GM18861 (cell line): ENCODE results near the gene PRKN.

ENCODE experiments used
- ATAC-seq: cut with Tn5 transposase; IDR thresholded peaks from one replicate; pipeline ENCODE4 v1.9.1; 2021; ENCODE audit not compliant: unreplicated experiment

PRKN gene

DNA sequence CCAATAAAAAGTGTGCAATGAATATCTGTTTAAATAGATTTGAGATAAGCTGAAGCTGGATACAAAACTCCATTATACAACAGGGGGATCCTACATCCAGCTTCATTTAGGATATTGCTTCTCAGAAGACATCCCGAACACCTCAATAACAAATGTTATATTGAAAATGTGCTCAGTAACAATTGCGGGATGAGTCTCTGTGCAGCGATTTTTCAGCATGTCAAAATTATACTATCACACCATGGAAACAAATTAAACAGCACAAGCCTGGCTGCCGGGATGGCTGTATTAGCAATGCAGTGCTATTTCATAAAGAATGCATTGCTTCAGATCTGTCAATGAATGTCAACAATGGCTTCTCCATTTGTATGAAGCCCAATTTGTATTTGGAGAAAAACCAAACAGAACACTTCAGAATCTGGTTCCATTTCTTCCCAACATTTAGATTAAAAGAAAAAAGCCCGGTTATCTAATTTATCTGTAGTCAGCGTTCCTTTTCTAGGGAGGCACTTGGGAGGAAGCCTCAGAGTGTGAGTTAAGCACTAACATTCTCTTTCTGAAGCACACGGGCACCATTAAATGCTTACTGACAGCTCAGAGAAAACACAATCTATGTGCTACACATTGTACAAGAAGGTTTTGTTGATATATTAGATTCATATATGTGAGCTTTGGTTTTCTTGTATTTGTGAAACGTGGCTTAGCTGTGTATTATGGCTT, 1142.8 kb downstream of the PRKN start:
- no peak for ATAC-seq

- ATAC-seq: no peak
Measured at GRCh38 chr6:161584051-161584450, 1143.5 kb downstream of the PRKN start.

GRCh38 chr6:161583584-161583983, 1144.0 kb downstream of the PRKN start:
- no peak for ATAC-seq

DNA sequence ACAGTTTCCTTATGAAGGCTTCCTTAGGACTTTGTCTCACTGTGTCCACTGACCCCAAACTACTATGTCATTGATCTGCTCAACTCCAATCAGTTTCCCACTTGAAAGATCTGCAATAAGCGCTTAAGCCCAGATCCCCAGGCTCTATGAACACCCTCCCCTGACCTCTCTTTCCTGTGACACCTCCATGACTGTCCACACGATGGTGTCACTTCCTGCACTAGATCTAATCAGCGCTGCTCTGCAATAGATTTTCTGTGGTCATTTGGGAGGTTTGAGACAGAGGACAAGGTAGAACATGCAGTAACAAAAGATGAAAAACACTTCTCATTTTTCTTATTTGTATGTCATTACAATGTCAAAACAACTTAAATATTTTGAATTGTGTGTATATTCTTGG, 1149.1 kb downstream of the PRKN start:
- ATAC-seq: no peak

DNA sequence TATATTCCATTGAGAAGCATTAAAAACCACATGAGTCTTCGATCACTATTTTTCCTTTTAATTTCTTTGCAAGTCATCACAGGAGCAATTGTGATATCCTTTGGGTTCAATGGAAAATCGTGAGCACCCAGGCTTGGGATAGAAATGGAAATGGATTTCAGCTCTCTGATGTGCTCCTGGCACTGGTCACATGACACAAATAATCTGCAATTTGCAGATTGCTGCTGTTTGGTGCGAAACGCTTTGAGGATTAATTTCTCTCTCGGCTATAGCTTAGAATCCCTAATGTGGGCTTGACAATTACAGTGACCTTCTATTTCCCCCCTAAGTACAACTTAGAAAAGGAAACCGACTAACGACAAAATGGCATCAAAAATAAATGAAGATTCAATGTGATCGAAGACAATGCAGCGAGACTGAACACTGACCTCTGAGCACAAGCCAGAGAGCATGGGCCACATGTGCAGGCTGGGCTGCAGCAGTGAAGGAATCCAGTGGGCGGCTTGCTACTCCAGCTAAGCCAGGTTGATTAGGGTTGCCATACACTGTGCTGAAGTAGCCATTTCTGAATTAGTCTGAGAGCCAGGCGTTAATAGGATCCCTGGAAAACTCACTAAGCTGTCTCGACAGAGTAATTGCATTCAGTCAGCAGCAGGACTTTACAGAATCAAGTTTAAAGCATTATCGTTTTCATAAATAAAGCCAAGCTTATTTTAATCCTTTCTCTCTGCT, 1151.9 kb downstream of the PRKN start:
- ATAC-seq: no peak

GRCh38 chr6:161568885-161569456, 1158.6 kb downstream of the PRKN start:
- ATAC-seq: no peak

DNA sequence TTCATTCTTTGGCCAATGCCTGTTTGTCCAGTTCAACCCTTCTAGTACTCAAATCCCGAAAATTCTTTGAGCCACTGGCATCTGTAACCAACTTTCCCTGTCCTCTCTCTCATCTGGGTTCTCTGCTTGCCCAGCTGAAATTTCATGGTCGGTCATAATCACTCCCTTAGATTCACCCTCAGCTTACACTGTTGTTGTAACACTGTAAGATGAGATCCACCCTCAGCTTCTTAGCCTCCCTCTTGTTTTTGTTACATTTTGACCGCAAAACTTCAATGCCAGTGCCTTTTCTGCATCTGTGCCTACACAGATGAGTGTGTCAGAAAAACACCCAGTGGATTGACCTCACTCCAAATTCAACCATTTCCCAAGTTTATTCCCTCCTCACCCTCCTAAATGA, 1162.6 kb downstream of the PRKN start:
- no peak for ATAC-seq

GRCh38 chr6:161561908-161562307, 1165.7 kb downstream of the PRKN start:
- no peak for ATAC-seq

- ATAC-seq: no peak
Measured at GRCh38 chr6:161557333-161558107, 1170.0 kb downstream of the PRKN start.

- ATAC-seq: no peak
Measured at GRCh38 chr6:161554883-161555282, 1172.7 kb downstream of the PRKN start.

- no peak for ATAC-seq
Measured at GRCh38 chr6:161549977-161550655, 1177.5 kb downstream of the PRKN start.

DNA sequence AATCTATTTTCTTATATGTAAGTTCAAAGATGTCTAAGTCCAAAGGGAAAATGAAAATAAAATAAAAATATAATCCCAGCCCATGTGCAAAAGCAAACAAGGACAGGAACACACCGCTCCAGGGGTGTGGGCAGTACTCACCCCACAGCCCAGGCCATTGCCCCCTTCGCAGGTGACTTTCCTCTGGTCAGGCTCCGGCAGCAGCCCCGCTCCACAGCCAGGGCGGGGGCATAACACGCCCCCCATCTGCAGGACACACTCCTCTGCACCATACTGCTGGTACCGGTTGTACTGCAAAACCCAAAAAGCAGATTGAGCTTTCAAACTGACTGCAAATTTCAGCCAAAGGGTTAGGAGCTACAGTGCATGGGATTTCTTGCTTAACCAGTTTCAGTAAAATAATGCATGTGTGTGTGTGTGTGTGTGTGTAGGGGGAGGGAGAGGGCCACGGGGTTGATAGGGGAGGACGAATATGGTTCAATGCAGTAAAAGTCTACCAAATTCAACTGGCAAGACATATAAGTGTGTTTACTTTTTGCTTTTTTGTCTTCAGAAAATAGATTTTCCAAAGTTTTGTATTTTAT, 1178.8 kb downstream of the PRKN start:
- no peak for ATAC-seq

DNA sequence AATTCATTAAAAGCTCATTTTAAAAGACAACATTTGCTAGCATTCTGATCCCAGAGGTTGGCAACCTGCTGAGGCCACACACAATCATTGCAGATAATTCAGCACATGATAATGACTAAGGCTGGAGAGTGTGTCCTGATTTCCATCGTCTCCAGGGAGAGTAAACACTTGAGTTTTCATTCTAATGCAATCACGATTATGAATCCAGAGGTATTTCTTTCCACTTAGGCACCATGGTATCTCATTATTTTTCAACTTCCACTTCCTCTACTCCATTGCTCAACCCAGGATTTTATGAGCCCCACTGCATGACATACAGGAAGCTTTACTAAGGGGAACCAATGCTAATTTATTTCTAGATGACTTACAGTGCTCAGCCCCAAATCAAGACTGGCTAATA, 1179.9 kb downstream of the PRKN start:
- no peak for ATAC-seq

DNA sequence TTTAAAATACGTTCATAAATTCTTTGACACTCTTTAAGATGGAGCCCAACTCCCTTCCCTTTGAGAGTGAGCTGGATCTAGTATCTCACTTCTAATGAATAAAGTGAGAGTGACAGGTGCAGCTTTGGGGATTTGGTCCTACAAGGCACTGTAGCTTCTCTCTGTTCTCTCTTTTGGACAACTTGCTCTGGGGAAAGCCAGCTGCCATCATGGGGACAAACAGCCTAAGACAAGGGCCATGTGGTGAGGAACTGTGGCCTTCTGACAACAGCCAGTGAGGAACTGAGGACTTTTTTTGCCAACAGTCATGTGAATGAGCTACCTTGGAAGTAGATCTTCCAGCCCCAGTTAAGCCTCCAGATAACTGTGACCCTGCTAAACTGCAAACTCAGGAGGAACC, 1180.9 kb downstream of the PRKN start:
- ATAC-seq: no peak

DNA sequence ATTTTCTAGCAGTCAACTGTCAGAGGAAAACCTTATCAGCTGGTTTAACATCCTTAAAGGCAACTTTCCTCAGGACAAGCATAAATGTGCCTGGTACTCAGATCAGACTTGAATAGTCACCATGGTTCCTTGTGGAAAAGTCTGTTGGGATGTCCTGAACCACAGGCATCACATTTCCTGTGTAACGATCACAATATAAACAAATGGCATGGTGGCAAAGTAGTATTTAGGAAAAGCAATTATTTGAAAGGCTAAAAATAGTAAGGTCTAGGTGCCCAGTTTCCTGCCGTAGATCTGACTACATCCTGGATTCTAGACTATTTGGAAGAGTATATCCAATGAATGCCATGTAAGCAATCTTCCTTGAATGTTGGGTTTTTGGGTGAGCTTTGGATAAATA, 1181.8 kb downstream of the PRKN start:
- no peak for ATAC-seq

- no peak for ATAC-seq
Measured at GRCh38 chr6:161544801-161545480, 1182.6 kb downstream of the PRKN start.

DNA sequence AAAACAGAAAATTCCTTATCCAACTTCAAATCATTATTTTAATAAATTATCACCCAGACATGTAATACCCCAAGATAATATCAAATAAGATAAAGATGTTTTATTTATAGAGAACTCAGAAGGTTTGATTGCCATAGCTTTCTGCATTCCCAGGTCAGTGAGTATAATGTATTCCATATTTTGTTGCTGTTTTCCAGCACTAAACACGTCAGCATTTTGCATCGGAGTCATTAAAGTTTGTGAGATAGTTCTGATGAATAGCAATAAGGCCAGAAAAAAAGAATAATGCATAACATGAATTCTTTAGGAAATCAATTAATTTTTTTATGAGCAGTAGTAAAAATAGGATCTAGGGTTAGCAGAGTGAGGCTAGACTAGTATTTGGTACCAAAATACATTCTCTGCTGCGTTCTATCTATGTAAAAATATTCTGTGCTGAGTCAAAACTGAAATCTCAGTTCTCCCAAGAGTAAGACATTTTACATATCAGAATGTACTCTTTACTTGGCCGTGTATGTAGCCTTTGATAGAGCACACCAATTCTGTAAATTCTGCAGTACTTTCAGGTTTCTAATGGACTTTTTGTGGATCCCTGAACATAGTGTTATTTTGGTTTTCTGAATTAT, 1183.8 kb downstream of the PRKN start:
- ATAC-seq: peak; percentile 88

DNA sequence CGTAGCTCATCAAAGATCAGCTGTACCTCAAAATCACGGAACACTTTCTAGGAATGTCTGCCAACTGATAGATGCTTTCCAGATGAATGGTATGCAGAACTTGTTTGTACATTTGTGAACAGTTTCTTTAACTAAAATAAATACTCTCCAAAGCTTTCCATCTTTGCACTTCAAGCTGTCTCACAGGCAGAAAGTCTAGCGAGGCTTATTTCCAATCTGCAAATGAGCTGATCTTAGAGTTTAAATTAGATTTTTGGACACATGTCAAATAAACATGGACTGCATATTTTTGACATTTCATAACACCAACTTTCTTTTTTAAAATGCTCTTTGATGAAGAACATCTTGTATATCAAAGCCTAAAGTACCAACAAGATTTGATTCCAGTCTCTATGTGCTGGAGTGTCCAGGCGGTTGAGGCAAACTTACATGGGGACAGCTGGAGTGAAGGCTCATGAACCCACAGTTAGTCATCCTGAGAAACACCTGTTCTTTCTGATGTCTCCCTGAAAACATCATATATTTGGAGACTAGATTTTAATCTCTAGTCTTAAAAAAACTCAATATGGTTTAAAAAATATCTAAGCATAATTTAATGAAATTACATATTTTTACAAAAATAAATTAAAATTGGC, 1185.1 kb downstream of the PRKN start:
- ATAC-seq: no peak

DNA sequence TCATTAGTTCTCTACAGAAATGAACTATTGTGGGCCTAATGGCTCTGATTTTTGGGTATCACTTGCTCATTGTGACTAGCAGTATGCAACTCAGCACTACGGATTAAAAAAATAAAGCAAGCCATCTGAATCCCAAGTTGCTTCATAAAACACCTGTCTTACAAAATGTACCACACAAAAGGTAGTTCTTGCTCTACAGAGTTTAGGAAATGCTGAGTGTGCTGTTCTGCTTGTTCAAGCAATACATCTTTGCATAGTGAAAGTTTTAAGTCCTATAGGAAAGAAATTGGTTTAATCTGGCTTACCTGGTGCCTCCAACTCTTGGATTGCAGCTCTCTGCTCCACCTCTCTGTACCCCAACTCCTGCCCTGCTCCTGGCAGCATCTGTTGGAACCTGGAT, 1187.0 kb downstream of the PRKN start:
- ATAC-seq: no peak
